GM12878 (cell line): ENCODE results near the gene BCKDHB. TPM values are rescaled to one million over a fixed set of nuclear protein-coding genes. Genes with fewer than 3 reads are reported as not detected.

Source experiments
- ATAC-seq: fragments of 200-7000 bp; cut with Tn5 transposase; 3 replicates; pipeline ENCODE4 v1.9.1; 2020; ENCODE audit warnings: mild to moderate bottlenecking, moderate library complexity
- BruUV-seq: library from RNA; stranded (reverse); fragments of 400-500 nt; replicated peaks from 2 replicates; lab custom pipeline; 2021; lab: Mats Ljungman, UMichigan
- CTCF ChIA-PET: fragments of 300-600 bp; sonication (Branson Sonifier 250); formaldehyde crosslinking; extraction: SDS; loops from one replicate; lab custom pipeline; 2021; ENCODE audit warnings: inconsistent platforms; lab: Yijun Ruan, JAX
- POLR2A ChIA-PET: fragments of 350-600 bp; formaldehyde crosslinking; extraction: SDS; loops from one replicate; lab custom pipeline; 2021; ENCODE audit warnings: inconsistent platforms; lab: Charles Lee
- RAD21 ChIA-PET: fragments of 300-600 bp; sonication (Branson Sonifier 250); formaldehyde crosslinking; loops from one replicate; lab custom pipeline; 2023; ENCODE audit warnings: antibody characterized with exemption; ENCODE audit not compliant: unreplicated experiment; lab: Charles Lee
- SMC1A ChIA-PET: fragments of 300-600 bp; sonication (Branson Sonifier 250); formaldehyde crosslinking; loops from one replicate; lab custom pipeline; 2023; ENCODE audit not compliant: unreplicated experiment, uncharacterized antibody; lab: Charles Lee
- DNase-seq: peaks from one replicate; pipeline ENCODE4 v3.0.0-alpha.2; 2011; ENCODE audit warnings: low read depth, low spot score
- FAIRE-seq: peaks from 3 replicates; lab custom pipeline; 2011; peaks lifted over from hg19 to GRCh38; lab: Jason Lieb, UNC
- H2AFZ ChIP-seq: 2 replicates; pipeline ENCODE4 v1.6.0; 2011; ENCODE audit warnings: low read depth, low read length, control low read depth; ENCODE audit not compliant: control insufficient read depth
- H3K27ac ChIP-seq: 2 replicates; pipeline ENCODE4 v1.5.1; 2011; ENCODE audit warnings: control low read depth; ENCODE audit not compliant: control insufficient read depth, insufficient read depth
- H3K27me3 ChIP-seq, 2 experiments: replicated peaks in 1 of 2; 2 replicates each; pipeline versions ENCODE4 v1.6.0 to v1.6.1; 2011; ENCODE audit warnings: low read length in 1 of 2; ENCODE audit not compliant: control insufficient read depth in 2 of 2, insufficient read depth in 2 of 2
- H3K36me3 ChIP-seq, 2 experiments: 2 replicates each; pipeline ENCODE4 v1.5.1; 2011; ENCODE audit warnings: low read length in 1 of 2; ENCODE audit not compliant: control insufficient read depth in 2 of 2, insufficient read depth in 2 of 2
- H3K4me1 ChIP-seq: 2 replicates; pipeline ENCODE4 v1.6.1; 2011; ENCODE audit warnings: mild to moderate bottlenecking, low read length, moderate library complexity, mixed read lengths; ENCODE audit not compliant: control insufficient read depth, insufficient read depth
- H3K4me2 ChIP-seq: 2 replicates; pipeline ENCODE4 v1.6.0; 2011; ENCODE audit warnings: control low read depth; ENCODE audit not compliant: control insufficient read depth, insufficient read depth
- H3K4me3 ChIP-seq: fragments of 200-600 bp; sonication (generic); 2 replicates; pipeline ENCODE4 v1.5.1; 2016
- H3K79me2 ChIP-seq: 2 replicates; pipeline ENCODE4 v1.6.0; 2011; ENCODE audit warnings: low read length; ENCODE audit not compliant: control insufficient read depth, insufficient read depth
- H3K9ac ChIP-seq: 2 replicates; pipeline ENCODE4 v1.8.0; 2011; ENCODE audit warnings: low read length, control low read depth, mixed read lengths; ENCODE audit not compliant: control insufficient read depth, insufficient read depth
- H3K9me3 ChIP-seq: replicated peaks from 3 replicates; pipeline ENCODE4 v1.5.1; 2011; ENCODE audit warnings: mild to moderate bottlenecking, low read length; ENCODE audit not compliant: control insufficient read depth, insufficient read depth
- H4K20me1 ChIP-seq: 2 replicates; pipeline ENCODE4 v1.6.0; 2011; ENCODE audit not compliant: control insufficient read depth, insufficient read depth
- BACH1 ChIP-seq: fragments of 450-650 bp; IDR thresholded peaks from 2 replicates; pipeline ENCODE4 v1.6.1; 2017; ENCODE audit warnings: mild to moderate bottlenecking, borderline replicate concordance
- BCL11A ChIP-seq: IDR thresholded peaks from 2 replicates; pipeline ENCODE4 v1.6.1; 2011; ENCODE audit warnings: low read depth, low read length
- BHLHE40 ChIP-seq, 2 experiments: fragments of 450-650 bp in 1 of 2; IDR thresholded peaks; 2 replicates each; pipeline ENCODE4 v1.6.1; 2011 to 2017; ENCODE audit warnings: low read depth in 2 of 2, borderline replicate concordance in 1 of 2, improper control_type of control experiment in 1 of 2, low read length in 1 of 2, mild to moderate bottlenecking in 1 of 2
- CEBPB ChIP-seq, 2 experiments: fragments of 150-350 bp in 1 of 2; IDR thresholded peaks; 2 replicates each; pipeline ENCODE4 v1.6.1; 2012 to 2014; ENCODE audit warnings: low read depth in 2 of 2, low read length in 2 of 2, borderline replicate concordance in 1 of 2, inconsistent platforms in 1 of 2
- CHD2 ChIP-seq: IDR thresholded peaks from 2 replicates; pipeline ENCODE4 v1.6.1; 2011; ENCODE audit warnings: low read depth, low read length, improper control_type of control experiment, borderline replicate concordance
- E2F4 ChIP-seq: IDR thresholded peaks from 2 replicates; pipeline ENCODE4 v1.6.1; 2012; ENCODE audit warnings: low read depth, low read length, improper control_type of control experiment
- EGR1 ChIP-seq, 2 experiments: IDR thresholded peaks; 1 replicate in 1 of 2; 2 replicates in 1 of 2; pipeline ENCODE4 v1.6.1; 2011 to 2012; ENCODE audit warnings: low read depth in 2 of 2, low read length in 2 of 2, borderline replicate concordance in 1 of 2, mild to moderate bottlenecking in 1 of 2, moderate library complexity in 1 of 2
- JUNB ChIP-seq: IDR thresholded peaks from 2 replicates; pipeline ENCODE4 v1.6.1; 2016; ENCODE audit warnings: antibody characterized with exemption, mild to moderate bottlenecking
- POLR2AphosphoS5 ChIP-seq: IDR thresholded peaks from 2 replicates; pipeline ENCODE4 v1.6.1; 2011; ENCODE audit warnings: mild to moderate bottlenecking, low read length, inconsistent platforms
- SIN3A ChIP-seq: IDR thresholded peaks from 2 replicates; pipeline ENCODE4 v1.6.1; 2012; ENCODE audit warnings: low read depth, low read length, improper control_type of control experiment
- SUPT20H ChIP-seq: IDR thresholded peaks from 2 replicates; pipeline ENCODE4 v1.6.1; 2011; ENCODE audit warnings: low read depth, mild to moderate bottlenecking, low read length, moderate library complexity, borderline replicate concordance; ENCODE audit not compliant: control insufficient read depth
- TCF3 ChIP-seq: IDR thresholded peaks from 2 replicates; pipeline ENCODE4 v1.6.1; 2012; ENCODE audit warnings: low read depth, mild to moderate bottlenecking, low read length, borderline replicate concordance; ENCODE audit not compliant: insufficient read depth
- WRNIP1 ChIP-seq: IDR thresholded peaks from 2 replicates; pipeline ENCODE4 v1.6.1; 2011; ENCODE audit warnings: low read depth, low read length, improper control_type of control experiment, borderline replicate concordance
- ZBED1 ChIP-seq: IDR thresholded peaks from 2 replicates; pipeline ENCODE4 v1.6.1; 2016; ENCODE audit warnings: borderline replicate concordance
- ZNF207 ChIP-seq: fragments of 450-650 bp; IDR thresholded peaks from 2 replicates; pipeline ENCODE4 v1.6.1; 2014; ENCODE audit warnings: antibody characterized with exemption, mild to moderate bottlenecking, borderline replicate concordance
- ZNF217 ChIP-seq: fragments of 450-650 bp; IDR thresholded peaks from 2 replicates; pipeline ENCODE4 v1.6.1; 2017; ENCODE audit warnings: antibody characterized with exemption, mild to moderate bottlenecking
- ZNF384 ChIP-seq: IDR thresholded peaks from 2 replicates; pipeline ENCODE4 v1.6.1; 2012; ENCODE audit warnings: low read depth, mild to moderate bottlenecking, low read length, improper control_type of control experiment, borderline replicate concordance
- WGBS: methylation state at CpG from one replicate; pipeline ENCODE4 v1.1.6; 2016; ENCODE audit warnings: low lambda C conversion rate; ENCODE audit not compliant: insufficient replicate concordance, insufficient coverage; ENCODE audit errors: missing lambda C conversion rate; 5-methylcytosine and 5-hydroxymethylcytosine counted together
- in situ Hi-C: fragments of 300-500 bp; cut with MboI; formaldehyde crosslinking; loops from 9 replicates; pipeline ENCODE4 v1.14.3; 2018; ENCODE audit warnings: mixed read lengths
- intact Hi-C: fragments of 100-400 bp; cut with micrococcal nuclease; formaldehyde crosslinking; loops from one replicate; pipeline ENCODE4 v1.14.2; 2022; ENCODE audit not compliant: unreplicated experiment
- polyA plus RNA-seq, 11 experiments: library from polyadenylated mRNA; depleted of rRNA in 4 of 11; unstranded in 6 of 11; stranded (reverse) in 5 of 11; fragments of >200 nt; fragmentation: Nextera tagmentation in 4 of 11; fragmentation: Illumina TruSeq in 1 of 11; extraction: Ambion mirVana in 4 of 11; extraction: Trizol in 1 of 11; gene quantifications; 1 replicate in 1 of 11; 2 replicates in 10 of 11; pipeline versions ENCODE4 v1.2.1 to v1.2.3, GENCODE V29; 2011 to 2016; ENCODE audit warnings: inconsistent platforms in 2 of 11, missing spikeins in 2 of 11, low read depth in 1 of 11
- total RNA-seq, 4 experiments: library from RNA; depleted of rRNA in 3 of 4; stranded (reverse); fragments of >200 nt in 3 of 4; fragmentation: Illumina TruSeq in 1 of 4; extraction: Trizol in 1 of 4; gene quantifications; 2 replicates each; pipeline versions ENCODE4 v1.2.1 to v1.2.3, GENCODE V29; 2013 to 2021
- TF ChIP-seq, protein P1 (sequence below): IDR thresholded peaks from 2 replicates; pipeline ENCODE4 v1.6.1; 2011; ENCODE audit warnings: borderline replicate concordance, low read depth, mild to moderate bottlenecking, moderate library complexity, low read length; ENCODE audit not compliant: insufficient read depth, poor library complexity, severe bottlenecking
- TF ChIP-seq, protein P2 (sequence below): fragments of 450-650 bp; IDR thresholded peaks from 2 replicates; pipeline ENCODE4 v1.6.1; 2014; ENCODE audit warnings: mild to moderate bottlenecking

Gene BCKDHB
- total and polyA plus RNA-seq, 10 of the 15 experiments (the other 5 are each of a cell fraction or from before 2014, with no cell fraction given) = 12.9 to 57.1 (median 25.3) TPM

GRCh38 chr6:80272988-80273387 lies 166.5 kb downstream of the BCKDHB start:
- H3K36me3 ChIP-seq = no peaks in the 10 kb centered on the region
- no peaks in the 10 kb centered on the region for H4K20me1 ChIP-seq
- SMC1A ChIA-PET = no interaction called here
- TF ChIP-seq CHD2 = no peak
- no peak for TF ChIP-seq ZNF207
- TF ChIP-seq POLR2AphosphoS5 = no peak
- TF ChIP-seq BACH1 = no peak
- TF ChIP-seq ZNF384 = no peak
- no peak for TF ChIP-seq ZBED1
- no peak for TF ChIP-seq BHLHE40 (IDR thresholded peaks at IDR 0.05; ENCODE audit: borderline replicate concordance in 1 of 2, low read depth in 2 of 2, low read length in 1 of 2)
- TF ChIP-seq EGR1 (IDR thresholded peaks at IDR 0.05; ENCODE audit: borderline replicate concordance in 1 of 2, low read depth in 2 of 2, low read length in 2 of 2) = no peak
- TF ChIP-seq WRNIP1 = no peak
- no peak for TF ChIP-seq E2F4
- TF ChIP-seq ZNF217 = no peak
- no peak for TF ChIP-seq CEBPB (IDR thresholded peaks at IDR 0.05; ENCODE audit: borderline replicate concordance in 1 of 2, low read depth in 2 of 2, low read length in 2 of 2)
- no peak for TF ChIP-seq SIN3A
- TF ChIP-seq, protein P1, sequence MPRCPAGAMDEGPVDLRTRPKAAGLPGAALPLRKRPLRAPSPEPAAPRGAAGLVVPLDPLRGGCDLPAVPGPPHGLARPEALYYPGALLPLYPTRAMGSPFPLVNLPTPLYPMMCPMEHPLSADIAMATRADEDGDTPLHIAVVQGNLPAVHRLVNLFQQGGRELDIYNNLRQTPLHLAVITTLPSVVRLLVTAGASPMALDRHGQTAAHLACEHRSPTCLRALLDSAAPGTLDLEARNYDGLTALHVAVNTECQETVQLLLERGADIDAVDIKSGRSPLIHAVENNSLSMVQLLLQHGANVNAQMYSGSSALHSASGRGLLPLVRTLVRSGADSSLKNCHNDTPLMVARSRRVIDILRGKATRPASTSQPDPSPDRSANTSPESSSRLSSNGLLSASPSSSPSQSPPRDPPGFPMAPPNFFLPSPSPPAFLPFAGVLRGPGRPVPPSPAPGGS = no peak
- TF ChIP-seq, protein P2, sequence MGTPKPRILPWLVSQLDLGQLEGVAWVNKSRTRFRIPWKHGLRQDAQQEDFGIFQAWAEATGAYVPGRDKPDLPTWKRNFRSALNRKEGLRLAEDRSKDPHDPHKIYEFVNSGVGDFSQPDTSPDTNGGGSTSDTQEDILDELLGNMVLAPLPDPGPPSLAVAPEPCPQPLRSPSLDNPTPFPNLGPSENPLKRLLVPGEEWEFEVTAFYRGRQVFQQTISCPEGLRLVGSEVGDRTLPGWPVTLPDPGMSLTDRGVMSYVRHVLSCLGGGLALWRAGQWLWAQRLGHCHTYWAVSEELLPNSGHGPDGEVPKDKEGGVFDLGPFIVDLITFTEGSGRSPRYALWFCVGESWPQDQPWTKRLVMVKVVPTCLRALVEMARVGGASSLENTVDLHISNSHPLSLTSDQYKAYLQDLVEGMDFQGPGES = no peak
- no peak for TF ChIP-seq TCF3
- no peak for TF ChIP-seq BCL11A
- TF ChIP-seq JUNB = no peak
- no peak for TF ChIP-seq SUPT20H
- no peaks in the 10 kb centered on the region; the same call in 2 of the 3 replicates for H3K9me3 ChIP-seq
- FAIRE-seq (no peak), ATAC-seq (no peak), DNase-seq (no peak)
- POLR2A ChIA-PET = no interaction called here
- no peaks in the 10 kb centered on the region for H3K79me2 ChIP-seq
- in situ Hi-C loops (no loop called here), intact Hi-C loops (no loop called here)
- no peak overlapping the region for H3K4me3 ChIP-seq
- no peak overlapping the region for H3K9ac ChIP-seq
- H2AFZ ChIP-seq = no peak overlapping the region
- WGBS = 98% methylated on average over 4 of the region's 4 CpGs
- RAD21 ChIA-PET = no interaction called here
- CTCF ChIA-PET = no interaction called here
- H3K27ac ChIP-seq = no peak overlapping the region
- no peaks in the 10 kb centered on the region for H3K27me3 ChIP-seq
- no peaks in the 10 kb centered on the region for H3K4me1 ChIP-seq
- no peak overlapping the region for H3K4me2 ChIP-seq
- BruUV-seq = no TSS peak
